T-cell (primary cell): Measurements from ENCODE around the gene TM9SF3. TPM values are rescaled to one million over a fixed set of nuclear protein-coding genes. Genes with fewer than 3 reads are reported as not detected.
"Not testable (repeated sequence)": the region's sequence is repeated elsewhere in the genome, so short reads cannot be mapped to it uniquely, and the experiment has no call there.

Experiments used
- ATAC-seq, 4 experiments: fragments of 200-7000 bp in 3 of 4; fragments of 150-1000 bp in 1 of 4; cut with Tn5 transposase; replicated peaks in 1 of 4; 1 replicate in 3 of 4; 2 replicates in 1 of 4; pipeline ENCODE4 v1.10.0; 2021; ENCODE audit warnings: moderate library complexity in 3 of 4, mild to moderate bottlenecking in 2 of 4, moderate number of reproducible peaks in 1 of 4
- CTCF ChIA-PET, 2 donors: fragments of 300-600 bp; sonication (Branson Sonifier 250); formaldehyde crosslinking; loops; one replicate each; lab custom pipeline; 2022; ENCODE audit warnings: antibody characterized with exemption in 2 of 2; lab: Charles Lee
- POLR2A ChIA-PET, 2 donors: fragments of 300-600 bp; sonication (Branson Sonifier 250); formaldehyde crosslinking; loops; one replicate each; lab custom pipeline; 2022; ENCODE audit warnings: antibody characterized with exemption in 2 of 2; lab: Charles Lee
- DNase-seq, 35 experiments: peaks; one replicate each; pipeline versions ENCODE4 v3.0.0 to v3.0.0-alpha.2; 2013 to 2023
- H3K27ac ChIP-seq: one replicate; pipeline ENCODE4 v1.5.1; 2013; ENCODE audit warnings: low read length
- H3K27me3 ChIP-seq, 2 experiments: replicated peaks in 1 of 2; 1 replicate in 1 of 2; 2 replicates in 1 of 2; pipeline versions ENCODE4 v1.6.1 to v1.7.0; 2013; ENCODE audit warnings: low read length in 1 of 2, mixed read lengths in 1 of 2; ENCODE audit not compliant: control insufficient read depth in 2 of 2, insufficient read depth in 2 of 2; ENCODE audit errors: extremely low read depth in 1 of 2
- H3K36me3 ChIP-seq, 2 donors: 1 replicate in 1 of 2; 2 replicates in 1 of 2; pipeline versions ENCODE4 v1.6.1 to v1.7.0; 2013; ENCODE audit warnings: low read length in 1 of 2; ENCODE audit not compliant: control insufficient read depth in 2 of 2, insufficient read depth in 1 of 2; ENCODE audit errors: extremely low read depth in 1 of 2
- H3K4me1 ChIP-seq, 2 experiments: 1 replicate in 1 of 2; 2 replicates in 1 of 2; pipeline versions ENCODE4 v1.6.1 to v1.7.0; 2013; ENCODE audit warnings: low read length in 2 of 2, mixed read lengths in 1 of 2; ENCODE audit not compliant: insufficient read depth in 2 of 2, control insufficient read depth in 1 of 2; ENCODE audit errors: extremely low read depth in 1 of 2
- H3K4me3 ChIP-seq, 2 donors: 1 replicate in 1 of 2; 2 replicates in 1 of 2; pipeline versions ENCODE4 v1.5.1 to v1.7.0; 2013; ENCODE audit warnings: mild to moderate bottlenecking in 2 of 2, low read length in 1 of 2, moderate library complexity in 1 of 2; ENCODE audit not compliant: control insufficient read depth in 1 of 2; ENCODE audit errors: extremely low read depth in 1 of 2
- H3K9me3 ChIP-seq: 2 replicates; pipeline ENCODE4 v1.7.0; 2013
- H3K27ac Mint-ChIP-seq, 2 donors: one replicate each; pipeline ENCODE4 v1.8.0; 2020 to 2021; ENCODE audit warnings: mild to moderate bottlenecking in 2 of 2, mixed read lengths in 2 of 2
- H3K27me3 Mint-ChIP-seq, 2 donors: one replicate each; pipeline ENCODE4 v1.8.0; 2021 to 2022; ENCODE audit warnings: mixed read lengths in 2 of 2
- H3K36me3 Mint-ChIP-seq: one replicate; pipeline ENCODE4 v1.8.0; 2021; ENCODE audit warnings: mixed read lengths
- H3K4me1 Mint-ChIP-seq, 3 donors: one replicate each; pipeline ENCODE4 v1.8.0; 2020 to 2022; ENCODE audit warnings: mixed read lengths in 3 of 3, mild to moderate bottlenecking in 1 of 3
- H3K4me3 Mint-ChIP-seq, 3 donors: one replicate each; pipeline ENCODE4 v1.8.0; 2020 to 2022; ENCODE audit warnings: mild to moderate bottlenecking in 3 of 3, mixed read lengths in 3 of 3, moderate library complexity in 3 of 3
- H3K9me3 Mint-ChIP-seq, 3 donors: one replicate each; pipeline ENCODE4 v1.8.0; 2020 to 2022; ENCODE audit warnings: mixed read lengths in 3 of 3
- WGBS: methylation state at CpG from one replicate; pipeline ENCODE4 v1.1.5; 2013; ENCODE audit warnings: missing lambda C conversion rate; ENCODE audit not compliant: insufficient coverage; 5-methylcytosine and 5-hydroxymethylcytosine counted together
- total RNA-seq, 35 experiments: library from RNA in 6 of 35; stranded (reverse) in 6 of 35; fragments of 120-200 nt in 1 of 35; gene quantifications; one replicate each; pipeline versions ENCODE4 v1.2.1 to v1.2.4 and lab custom pipeline; 2013 to 2026

The TM9SF3 gene
- total RNA-seq, 5 donors from 2014 or later (not counting 1 experiment from before 2014, with no cell fraction given) = 72.1 to 95.7 (median 80.5) TPM

GRCh38 chr10:96545558-96545957, 41.3 kb downstream of the TM9SF3 start:
- H3K9me3 ChIP-seq, H3K27me3 ChIP-seq, H3K9me3 Mint-ChIP-seq, H3K27ac ChIP-seq, H3K27ac Mint-ChIP-seq, ATAC-seq, H3K4me1 Mint-ChIP-seq, DNase-seq, H3K4me1 ChIP-seq, H3K4me3 ChIP-seq, H3K4me3 Mint-ChIP-seq, H3K27me3 Mint-ChIP-seq: not testable (repeated sequence)
- CTCF ChIA-PET = interaction anchor here in 1 of 2 donors (0.9 kb wide), 1 partner anchor 41 kb away, joined by 3 read pairs; the partner anchor contains the start of gene TM9SF3
- peaks cover 48% of the 10 kb centered on the region for H3K36me3 Mint-ChIP-seq
- POLR2A ChIA-PET = interaction anchor here in 1 of 2 donors (0.6 kb wide), 1 partner anchor 31 kb away, joined by 4 read pairs; no protein-coding TSS in a partner anchor
- no CpG with 5 or more reads among the region's 10 CpGs for WGBS
- H3K36me3 ChIP-seq = peaks cover 0 to 63% of the 10 kb centered on the region in 2 donors

DNA sequence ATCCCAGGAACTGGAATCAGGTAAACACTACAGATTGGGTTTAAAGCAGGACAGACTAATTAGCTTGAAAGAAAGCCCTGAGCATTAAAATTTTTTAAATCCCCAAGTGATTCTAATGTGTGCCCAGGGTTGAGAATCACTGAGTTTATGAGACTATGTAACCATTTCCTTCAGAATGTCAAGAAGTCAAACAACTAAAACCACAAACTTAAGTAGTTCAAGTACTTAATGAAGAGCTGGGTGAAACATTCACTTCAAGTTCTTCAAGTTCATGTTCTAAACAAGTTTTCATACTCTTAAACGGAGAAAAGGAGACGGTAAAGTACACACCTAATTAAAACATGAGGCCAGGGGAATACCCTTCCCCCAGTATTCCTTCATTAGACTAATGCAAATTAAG, 44.9 kb downstream of the TM9SF3 start:
- H3K4me1 ChIP-seq = no peaks in the 10 kb centered on the region
- no peaks in the 10 kb centered on the region for H3K9me3 Mint-ChIP-seq
- DNase-seq (no peak), ATAC-seq (no peak)
- POLR2A ChIA-PET = no interaction called here
- CTCF ChIA-PET = no interaction called here
- H3K4me3 ChIP-seq = no peak overlapping the region
- H3K36me3 Mint-ChIP-seq = peaks cover 55% of the 10 kb centered on the region
- H3K27ac ChIP-seq = no peak overlapping the region
- H3K4me1 Mint-ChIP-seq = peaks cover 7 to 28% (median 12%) of the 10 kb centered on the region in 3 donors
- no peaks in the 10 kb centered on the region for H3K27me3 ChIP-seq
- no peak overlapping the region for H3K27ac Mint-ChIP-seq
- no CpG with 5 or more reads among the region's 2 CpGs for WGBS
- peaks cover 0 to 42% of the 10 kb centered on the region in 2 donors for H3K36me3 ChIP-seq
- no peak overlapping the region for H3K4me3 Mint-ChIP-seq
- no peaks in the 10 kb centered on the region for H3K9me3 ChIP-seq
- H3K27me3 Mint-ChIP-seq = no peaks in the 10 kb centered on the region

- H3K4me1 ChIP-seq = no peaks in the 10 kb centered on the region
- peaks cover 12 to 20% (median 16%) of the 10 kb centered on the region in 3 donors for H3K4me1 Mint-ChIP-seq
- WGBS = 100% methylated on average over 1 of the region's 3 CpGs
- H3K27ac Mint-ChIP-seq = no peak overlapping the region
- H3K27me3 Mint-ChIP-seq = no peaks in the 10 kb centered on the region
- no peak overlapping the region for H3K27ac ChIP-seq
- peaks cover 0 to 34% of the 10 kb centered on the region in 2 donors for H3K36me3 ChIP-seq
- ChIA-PET POLR2A (no interaction called here), CTCF (interaction anchor here (0.6 to 0.7 kb wide), 3 partner anchors 176 to 1188 kb away, joined by 3 to 5 read pairs (median 4); no protein-coding TSS in a partner anchor)
- no peak for DNase-seq
- ATAC-seq = no peak
- no peaks in the 10 kb centered on the region for H3K27me3 ChIP-seq
- no peak overlapping the region for H3K4me3 ChIP-seq
- peaks cover 46% of the 10 kb centered on the region for H3K36me3 Mint-ChIP-seq
- no peaks in the 10 kb centered on the region for H3K9me3 Mint-ChIP-seq
- no peaks in the 10 kb centered on the region for H3K9me3 ChIP-seq
- H3K4me3 Mint-ChIP-seq = no peak overlapping the region
Observed at GRCh38 chr10:96540240-96540639, 46.6 kb downstream of the TM9SF3 start.

DNA sequence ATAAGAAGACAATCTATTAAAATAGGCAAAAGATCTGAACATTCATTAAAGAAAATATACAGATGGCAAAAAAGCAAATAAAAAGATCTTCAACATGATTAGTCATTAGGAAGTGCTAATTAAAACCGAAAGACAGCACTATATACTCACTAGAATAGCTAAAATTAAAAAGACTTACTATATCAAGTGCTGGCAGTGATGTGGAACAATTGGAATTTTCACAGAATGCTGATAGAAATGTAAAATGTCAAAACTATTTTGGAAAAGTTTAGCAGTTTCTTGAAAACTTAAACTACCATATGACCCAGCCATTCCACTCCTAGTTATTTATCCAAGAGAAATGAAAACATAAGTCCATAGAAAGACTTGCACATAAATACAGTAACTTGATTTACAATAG, 48.1 kb downstream of the TM9SF3 start:
- no CpG with 5 or more reads among the region's 1 CpG for WGBS
- H3K4me3 ChIP-seq = no peak overlapping the region
- H3K4me1 Mint-ChIP-seq = peaks cover 13 to 19% (median 16%) of the 10 kb centered on the region in 3 donors
- no peaks in the 10 kb centered on the region for H3K27me3 Mint-ChIP-seq
- H3K4me1 ChIP-seq = no peaks in the 10 kb centered on the region
- CTCF ChIA-PET = no interaction called here
- H3K27ac Mint-ChIP-seq = no peak overlapping the region
- no peaks in the 10 kb centered on the region for H3K9me3 ChIP-seq
- H3K36me3 ChIP-seq = peaks cover 0 to 34% of the 10 kb centered on the region in 2 donors
- H3K4me3 Mint-ChIP-seq = no peak overlapping the region
- ATAC-seq = no peak
- POLR2A ChIA-PET = no interaction called here
- H3K36me3 Mint-ChIP-seq = peaks cover 41% of the 10 kb centered on the region
- no peak overlapping the region for H3K27ac ChIP-seq
- H3K9me3 Mint-ChIP-seq = no peaks in the 10 kb centered on the region
- no peaks in the 10 kb centered on the region for H3K27me3 ChIP-seq
- DNase-seq = no peak

- Mint-ChIP-seq H3K9me3 (no peaks in the 10 kb centered on the region), H3K4me3 (no peak overlapping the region), H3K27ac (no peak overlapping the region), H3K4me1 (peaks cover 16 to 23% (median 16%) of the 10 kb centered on the region in 3 donors), H3K36me3 (peaks cover 49% of the 10 kb centered on the region), H3K27me3 (no peaks in the 10 kb centered on the region)
- DNase-seq (no peak), ATAC-seq (no peak)
- no peaks in the 10 kb centered on the region for H3K27me3 ChIP-seq
- H3K4me3 ChIP-seq = no peak overlapping the region
- no peak overlapping the region for H3K27ac ChIP-seq
- no CpG with 5 or more reads among the region's 1 CpG for WGBS
- ChIA-PET CTCF (no interaction called here), POLR2A (no interaction called here)
- no peaks in the 10 kb centered on the region for H3K4me1 ChIP-seq
- H3K36me3 ChIP-seq = peaks cover 0 to 21% of the 10 kb centered on the region in 2 donors
- H3K9me3 ChIP-seq = no peaks in the 10 kb centered on the region
Observed at GRCh38 chr10:96536129-96536528, 50.7 kb downstream of the TM9SF3 start.

- POLR2A ChIA-PET = no interaction called here
- DNase-seq (no peak), ATAC-seq (no peak)
- Histone ChIP-seq H3K4me3 (no peak overlapping the region), H3K27me3 (no peaks in the 10 kb centered on the region), H3K4me1 (no peaks in the 10 kb centered on the region), H3K36me3 (peaks cover 7 to 29% of the 10 kb centered on the region in 2 donors), H3K9me3 (no peaks in the 10 kb centered on the region), H3K27ac (no peak overlapping the region)
- no peaks in the 10 kb centered on the region for H3K9me3 Mint-ChIP-seq
- H3K27me3 Mint-ChIP-seq = no peaks in the 10 kb centered on the region
- peaks cover 9 to 10% (median 9%) of the 10 kb centered on the region in 3 donors for H3K4me1 Mint-ChIP-seq
- peaks cover 51% of the 10 kb centered on the region for H3K36me3 Mint-ChIP-seq
- H3K27ac Mint-ChIP-seq = no peak overlapping the region
- WGBS = no CpG with 5 or more reads among the region's 1 CpG
- H3K4me3 Mint-ChIP-seq = no peak overlapping the region
- CTCF ChIA-PET = no interaction called here
Observed at GRCh38 chr10:96532523-96532922, 54.3 kb downstream of the TM9SF3 start.
